HepG2 (cell line): Measurements from ENCODE around the gene FRAS1. TPM values are rescaled to one million over a fixed set of nuclear protein-coding genes. Genes with fewer than 3 reads are reported as not detected.

Experiments
- ATAC-seq: fragments of 200-7000 bp; cut with Tn5 transposase; 3 replicates; pipeline ENCODE4 v1.9.1; 2020; ENCODE audit warnings: mild to moderate bottlenecking, moderate library complexity
- BruUV-seq: library from RNA; stranded (reverse); fragments of 400-500 nt; replicated peaks from 2 replicates; lab custom pipeline; 2021; lab: Mats Ljungman, UMichigan
- CTCF ChIA-PET: fragments of 300-600 bp; formaldehyde crosslinking; extraction: SDS; loops from one replicate; lab custom pipeline; 2021; ENCODE audit warnings: low total read pairs, inconsistent platforms, low intra/inter-chr PET ratio; lab: Yijun Ruan, JAX
- POLR2A ChIA-PET: fragments of 350-600 bp; sonication (Branson Sonifier 250); formaldehyde crosslinking; loops from one replicate; lab custom pipeline; 2020; ENCODE audit warnings: antibody characterized with exemption, inconsistent platforms; lab: Yijun Ruan, JAX
- DNase-seq: peaks from one replicate; pipeline ENCODE4 v3.0.0-alpha.2; 2015; ENCODE audit warnings: low spot score
- FAIRE-seq: peaks from 3 replicates; lab custom pipeline; 2011; peaks lifted over from hg19 to GRCh38; lab: Jason Lieb, UNC
- H2AFZ ChIP-seq: one replicate; pipeline ENCODE4 v1.6.1; 2011; ENCODE audit warnings: low read length, inconsistent platforms
- H3K27ac ChIP-seq: fragments of 300-600 bp; 3 replicates; pipeline ENCODE4 v1.8.0; 2011; ENCODE audit warnings: mixed run types, mild to moderate bottlenecking, mixed read lengths, low read length, inconsistent platforms; ENCODE audit not compliant: insufficient read depth; ENCODE audit errors: extremely low read length
- H3K27me3 ChIP-seq, 2 experiments: fragments of 200-600 bp in 1 of 2; 2 replicates in 1 of 2; 3 replicates in 1 of 2; pipeline versions ENCODE4 v1.6.0 to v1.8.0; 2011; ENCODE audit warnings: low read length in 2 of 2, mild to moderate bottlenecking in 2 of 2, moderate library complexity in 2 of 2, inconsistent platforms in 1 of 2; ENCODE audit not compliant: insufficient read depth in 2 of 2, control insufficient read depth in 1 of 2
- H3K36me3 ChIP-seq, 2 experiments: fragments of 200-600 bp in 1 of 2; replicated peaks in 1 of 2; 2 replicates in 1 of 2; 3 replicates in 1 of 2; pipeline versions ENCODE4 v1.5.1 to v1.8.0; 2011; ENCODE audit warnings: low read length in 2 of 2, inconsistent platforms in 1 of 2; ENCODE audit not compliant: insufficient read depth in 2 of 2, control insufficient read depth in 1 of 2
- H3K4me1 ChIP-seq: 2 replicates; pipeline ENCODE4 v1.5.1; 2012; ENCODE audit warnings: low read length, inconsistent platforms; ENCODE audit not compliant: insufficient read depth
- H3K4me2 ChIP-seq: 2 replicates; pipeline ENCODE4 v1.6.0; 2011; ENCODE audit warnings: low read depth, low read length, inconsistent platforms
- H3K4me3 ChIP-seq, 3 experiments: fragments of 200-600 bp in 1 of 3; sonication (generic), shearing (Covaris generic) in 1 of 3; replicated peaks in 1 of 3; 2 replicates each; pipeline ENCODE4 v1.5.1; 2011 to 2016; ENCODE audit warnings: low read length in 3 of 3, inconsistent platforms in 2 of 3, low read depth in 2 of 3, mild to moderate bottlenecking in 2 of 3, control low read depth in 1 of 3, mixed read lengths in 1 of 3; ENCODE audit not compliant: insufficient read depth in 1 of 3
- H3K79me2 ChIP-seq: one replicate; pipeline ENCODE4 v1.6.1; 2011; ENCODE audit warnings: low read length, inconsistent platforms; ENCODE audit not compliant: insufficient read depth
- H3K9ac ChIP-seq: 2 replicates; pipeline ENCODE4 v1.6.0; 2011; ENCODE audit warnings: mild to moderate bottlenecking, low read depth, low read length, inconsistent platforms; ENCODE audit not compliant: insufficient read depth
- H3K9me3 ChIP-seq: 2 replicates; pipeline ENCODE4 v1.5.1; 2012; ENCODE audit warnings: mild to moderate bottlenecking, low read length
- H4K20me1 ChIP-seq: 2 replicates; pipeline ENCODE4 v1.6.0; 2011; ENCODE audit warnings: inconsistent platforms, mild to moderate bottlenecking, low read length, moderate library complexity; ENCODE audit not compliant: insufficient read depth
- CEBPG ChIP-seq: IDR thresholded peaks from 2 replicates; pipeline ENCODE4 v1.6.1; 2016
- DMAP1 ChIP-seq: IDR thresholded peaks from 2 replicates; pipeline ENCODE4 v1.6.1; 2016
- EP300 ChIP-seq, 3 experiments: sonication (generic) in 1 of 3; formaldehyde crosslinking in 1 of 3; IDR thresholded peaks; 2 replicates each; pipeline versions ENCODE4 v1.5.1 to v1.6.1; 2011 to 2020; ENCODE audit warnings: low read depth in 2 of 3, low read length in 2 of 3, borderline replicate concordance in 1 of 3, improper control_type of control experiment in 1 of 3, mild to moderate bottlenecking in 1 of 3, missing genetic modification reagents in 1 of 3, moderate library complexity in 1 of 3
- KAT8 ChIP-seq: IDR thresholded peaks from 2 replicates; pipeline ENCODE4 v1.6.1; 2016; ENCODE audit warnings: missing genetic modification reagents, missing compliant biosample characterization
- NFYB ChIP-seq: sonication (generic); formaldehyde crosslinking; IDR thresholded peaks from 2 replicates; pipeline ENCODE4 v1.4.0; 2020; ENCODE audit warnings: missing genetic modification reagents
- NR3C1 ChIP-seq: sonication (generic); formaldehyde crosslinking; IDR thresholded peaks from 2 replicates; pipeline ENCODE4 v1.4.0; 2020; ENCODE audit warnings: missing genetic modification reagents
- PRMT3 ChIP-seq: sonication (generic); formaldehyde crosslinking; IDR thresholded peaks from 2 replicates; pipeline ENCODE4 v1.8.1; 2022; ENCODE audit warnings: low read depth, mild to moderate bottlenecking, moderate library complexity, missing genetic modification reagents, borderline replicate concordance
- SP1 ChIP-seq, 2 experiments: fragments of 450-650 bp in 1 of 2; sonication (generic) in 1 of 2; formaldehyde crosslinking in 1 of 2; IDR thresholded peaks; 2 replicates each; pipeline versions ENCODE4 v1.4.0 to v1.6.1; 2016 to 2020; ENCODE audit warnings: missing genetic modification reagents in 1 of 2
- ZNF18 ChIP-seq: sonication (generic); formaldehyde crosslinking; IDR thresholded peaks from 2 replicates; pipeline ENCODE4 v1.8.0; 2022; ENCODE audit warnings: mild to moderate bottlenecking, missing genetic modification reagents; ENCODE audit not compliant: insufficient replicate concordance
- ZNF251 ChIP-seq: sonication (generic); formaldehyde crosslinking; IDR thresholded peaks from 2 replicates; pipeline ENCODE4 v1.9.0; 2021; ENCODE audit warnings: mild to moderate bottlenecking, missing genetic modification reagents
- ZNF350 ChIP-seq: sonication (generic); formaldehyde crosslinking; IDR thresholded peaks from 2 replicates; pipeline ENCODE4 v1.4.0; 2020; ENCODE audit warnings: mild to moderate bottlenecking, low read depth, missing genetic modification reagents, borderline replicate concordance
- ZNF557 ChIP-seq: sonication (generic); formaldehyde crosslinking; IDR thresholded peaks from 2 replicates; pipeline ENCODE4 v1.4.0; 2020; ENCODE audit warnings: missing genetic modification reagents
- ZNF737 ChIP-seq: sonication (generic); formaldehyde crosslinking; IDR thresholded peaks from 2 replicates; pipeline ENCODE4 v1.5.0; 2020; ENCODE audit warnings: missing genetic modification reagents, mild to moderate bottlenecking, borderline replicate concordance
- ZNF749 ChIP-seq: sonication (generic); formaldehyde crosslinking; IDR thresholded peaks from 2 replicates; pipeline ENCODE4 v1.8.0; 2022; ENCODE audit warnings: mild to moderate bottlenecking, missing genetic modification reagents, moderate library complexity, borderline replicate concordance
- ZSCAN22 ChIP-seq: sonication (generic); formaldehyde crosslinking; IDR thresholded peaks from 2 replicates; pipeline ENCODE4 v1.4.0; 2020; ENCODE audit warnings: mild to moderate bottlenecking, missing genetic modification reagents
- ZSCAN5A ChIP-seq: sonication (generic); formaldehyde crosslinking; IDR thresholded peaks from 2 replicates; pipeline ENCODE4 v1.8.0; 2022; ENCODE audit warnings: mild to moderate bottlenecking, missing genetic modification reagents, borderline replicate concordance
- WGBS: methylation state at CpG from one replicate; pipeline ENCODE4 v1.1.6; 2017; ENCODE audit warnings: low lambda C conversion rate; 5-methylcytosine and 5-hydroxymethylcytosine counted together
- in situ Hi-C: cut with HindIII; loops from 2 replicates; pipeline ENCODE4 v1.10.0; 2017; ENCODE audit warnings: low pct_unique_long_range_greater_than_20kb; ENCODE audit not compliant: extremely low pct_ligation_motif_present
- intact Hi-C: fragments of 100-400 bp; cut with micrococcal nuclease; formaldehyde crosslinking; loops from one replicate; pipeline ENCODE4 v1.10.0; 2022; ENCODE audit not compliant: unreplicated experiment
- polyA plus RNA-seq, 8 experiments: library from polyadenylated mRNA; depleted of rRNA in 3 of 8; stranded (reverse) in 7 of 8; unstranded in 1 of 8; fragments of >200 nt; fragmentation: Illumina TruSeq in 4 of 8; extraction: Trizol in 4 of 8; gene quantifications; 2 replicates each; pipeline versions ENCODE4 v1.2.1 to v1.2.3, GENCODE V29; 2011 to 2016; ENCODE audit warnings: low read depth in 4 of 8, missing spikeins in 1 of 8, mixed read lengths in 1 of 8; ENCODE audit not compliant: insufficient read depth in 1 of 8
- total RNA-seq, 5 experiments: library from RNA; depleted of rRNA; stranded (reverse); fragments of >200 nt; fragmentation: Illumina TruSeq; extraction: Trizol; gene quantifications; 2 replicates each; pipeline ENCODE4 v1.2.3, GENCODE V29; 2016; ENCODE audit warnings: low read depth in 1 of 5

Gene FRAS1
- total and polyA plus RNA-seq, 2 of the 13 experiments (the other 11 are each of a cell fraction or from before 2014, with no cell fraction given) = 22.5 to 31.6 TPM

GRCh38 chr4:78529569-78530209 lies 472.6 kb downstream of the FRAS1 start:
- CTCF ChIA-PET = no interaction called here
- no peak overlapping the region for H3K27ac ChIP-seq
- H3K27me3 ChIP-seq = no peaks in the 10 kb centered on the region
- no peaks in the 10 kb centered on the region for H3K79me2 ChIP-seq
- no peak overlapping the region for H3K4me3 ChIP-seq
- WGBS = 98% methylated on average over 2 of the region's 2 CpGs
- H3K9ac ChIP-seq = no peak overlapping the region
- FAIRE-seq (no peak), DNase-seq (no peak), ATAC-seq (no peak)
- in situ Hi-C loops (loop anchor here (10.0 kb wide), 1 partner anchor 575 kb away; no protein-coding TSS in a partner anchor), intact Hi-C loops (no loop called here)
- peaks cover 10 to 32% of the 10 kb centered on the region in 2 experiments for H3K36me3 ChIP-seq
- no peaks in the 10 kb centered on the region for H4K20me1 ChIP-seq
- H3K9me3 ChIP-seq = no peaks in the 10 kb centered on the region
- H3K4me2 ChIP-seq = no peak overlapping the region
- TF ChIP-seq NR3C1 (CRISPR knock-in tag) (no peak), ZNF557 (no peak), EP300 (IDR thresholded peaks at IDR 0.05; ENCODE audit: low read depth in 2 of 2, low read length in 2 of 2) (no peak), EP300 (CRISPR knock-in tag; IDR thresholded peaks at IDR 0.05; ENCODE audit: borderline replicate concordance) (no peak), DMAP1 (CRISPR knock-in tag) (no peak), ZNF251 (CRISPR knock-in tag) (no peak)
- no peaks in the 10 kb centered on the region; the same call in 1 of the 2 replicates for H3K4me1 ChIP-seq
- POLR2A ChIA-PET = no interaction called here
- no TSS peak for BruUV-seq
- no peak overlapping the region for H2AFZ ChIP-seq

GRCh38 chr4:78532046-78532445 lies 474.9 kb downstream of the FRAS1 start:
- in situ Hi-C loops = no loop called here
- DNase-seq = no peak
- no peak for ATAC-seq
- no TSS peak for BruUV-seq
- Histone ChIP-seq H3K9me3 (no peaks in the 10 kb centered on the region), H2AFZ (no peak overlapping the region), H3K36me3 (peaks cover 13 to 41% of the 10 kb centered on the region in 2 experiments), H3K27ac (no peak overlapping the region), H3K9ac (no peak overlapping the region), H4K20me1 (no peaks in the 10 kb centered on the region), H3K4me3 (no peak overlapping the region), H3K4me2 (no peak overlapping the region), H3K4me1 (no peaks in the 10 kb centered on the region; the same call in 1 of the 2 replicates), H3K27me3 (no peaks in the 10 kb centered on the region), H3K79me2 (no peaks in the 10 kb centered on the region)
- 100% methylated on average over 1 of the region's 1 CpG for WGBS
- CTCF ChIA-PET = no interaction called here
- no peak for FAIRE-seq
- POLR2A ChIA-PET = no interaction called here
- intact Hi-C loops = no loop called here
- TF ChIP-seq SP1 (IDR thresholded peaks at IDR 0.05) (no peak), SP1 (CRISPR knock-in tag; IDR thresholded peaks at IDR 0.05) (no peak), ZNF350 (CRISPR knock-in tag) (no peak), ZNF749 (no peak), NFYB (CRISPR knock-in tag) (no peak), ZNF737 (CRISPR knock-in tag) (no peak), ZSCAN22 (no peak), KAT8 (CRISPR knock-in tag) (no peak), CEBPG (CRISPR knock-in tag) (no peak), ZSCAN5A (no peak), NR3C1 (CRISPR knock-in tag) (no peak), PRMT3 (no peak), ZNF18 (CRISPR knock-in tag) (no peak)
